ENCODE results near the gene ALDH3B1. TPM values are rescaled to one million over a fixed set of nuclear protein-coding genes. Genes with fewer than 3 reads are reported as not detected.
A peak's percentile ranks its signal among the peaks of the same experiment; 100 is the strongest.

ALDH3B1 gene
- total and polyA plus RNA-seq, 9 of the 15 experiments (the other 6 are each of a cell fraction or from before 2014, with no cell fraction given) = 0.01 to 0.35 (median 0.07) TPM; not detected in 2

DNA sequence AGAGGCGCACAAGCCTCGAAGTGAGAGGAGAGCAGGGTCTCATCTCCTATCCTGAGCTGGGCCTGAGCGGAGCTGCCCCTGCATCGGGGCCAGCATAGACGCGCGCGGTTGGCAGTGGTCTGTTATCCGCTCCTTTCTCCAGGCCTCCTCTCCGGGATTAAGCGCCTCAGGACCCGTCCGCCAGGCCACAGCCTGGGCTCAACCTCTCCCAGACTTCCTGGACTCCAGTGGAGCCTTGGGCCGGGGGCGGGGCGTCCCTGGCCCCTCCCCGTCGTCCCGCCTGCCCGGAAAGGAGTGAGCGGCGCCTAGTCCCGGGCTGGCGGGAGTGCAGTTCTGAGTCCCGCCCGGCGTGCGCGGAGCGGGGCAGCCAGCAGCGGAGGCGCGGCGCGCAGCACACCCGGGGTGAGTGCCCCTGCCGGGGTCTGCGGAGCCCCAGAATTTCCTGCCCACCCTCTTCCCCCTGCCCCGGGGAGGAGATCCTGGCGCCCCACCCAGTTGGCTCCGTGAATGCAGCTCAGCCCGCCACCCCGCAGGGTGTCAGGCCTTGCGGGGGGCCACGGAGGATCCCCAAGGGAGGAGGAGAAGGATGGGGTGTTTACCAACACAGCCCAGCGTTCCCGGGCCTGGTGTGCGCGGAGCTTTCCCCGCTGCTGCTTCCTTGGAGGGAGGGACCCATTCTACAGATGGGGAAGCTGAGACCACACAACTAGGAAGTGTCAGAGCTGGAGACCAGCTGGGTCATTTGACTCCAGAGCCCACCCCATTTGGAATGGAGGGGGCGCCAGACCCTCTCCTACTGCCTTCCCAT lies 28.8 kb downstream of the ALDH3B1 start, which contains the start of gene TCIRG1 (continued):
- TF ChIP-seq USF2 (CRISPR knock-in tag; IDR thresholded peaks at IDR 0.05) = no peak
- TF ChIP-seq MXI1 (IDR thresholded peaks at IDR 0.05; ENCODE audit: low read depth, low read length) = no peak
- TF ChIP-seq GATAD2B (IDR thresholded peaks at IDR 0.05; ENCODE audit: borderline replicate concordance) = peak; percentile 47; the same call in 1 of the 2 replicates
- TF ChIP-seq MYBL2 (IDR thresholded peaks at IDR 0.05; ENCODE audit: low read depth) = no peak
- no peak for TF ChIP-seq MYBL2 (CRISPR knock-in tag; IDR thresholded peaks at IDR 0.05; ENCODE audit: borderline replicate concordance)
- no peak for TF ChIP-seq NR3C1 (CRISPR knock-in tag; IDR thresholded peaks at IDR 0.05)
- TF ChIP-seq ZZZ3 (IDR thresholded peaks at IDR 0.05) = no peak
- no peak for TF ChIP-seq ZNF23 (CRISPR knock-in tag; IDR thresholded peaks at IDR 0.05)
- TF ChIP-seq, protein P1, sequence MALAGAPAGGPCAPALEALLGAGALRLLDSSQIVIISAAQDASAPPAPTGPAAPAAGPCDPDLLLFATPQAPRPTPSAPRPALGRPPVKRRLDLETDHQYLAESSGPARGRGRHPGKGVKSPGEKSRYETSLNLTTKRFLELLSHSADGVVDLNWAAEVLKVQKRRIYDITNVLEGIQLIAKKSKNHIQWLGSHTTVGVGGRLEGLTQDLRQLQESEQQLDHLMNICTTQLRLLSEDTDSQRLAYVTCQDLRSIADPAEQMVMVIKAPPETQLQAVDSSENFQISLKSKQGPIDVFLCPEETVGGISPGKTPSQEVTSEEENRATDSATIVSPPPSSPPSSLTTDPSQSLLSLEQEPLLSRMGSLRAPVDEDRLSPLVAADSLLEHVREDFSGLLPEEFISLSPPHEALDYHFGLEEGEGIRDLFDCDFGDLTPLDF (CRISPR knock-in tag; IDR thresholded peaks at IDR 0.05) = peak; percentile 73
- no peak for TF ChIP-seq ZKSCAN8 (CRISPR knock-in tag; IDR thresholded peaks at IDR 0.05)
- no peak for TF ChIP-seq REST (IDR thresholded peaks at IDR 0.05; ENCODE audit: borderline replicate concordance)
- TF ChIP-seq REST (CRISPR knock-in tag; IDR thresholded peaks at IDR 0.05; ENCODE audit: low read depth) = 0 out of 2 replicates have a peak, but pooled peaks have one; percentile 61
- TF ChIP-seq CEBPG (CRISPR knock-in tag; IDR thresholded peaks at IDR 0.05) = no peak
- TF ChIP-seq CEBPG (tag; conservative IDR thresholded peaks at IDR 0.05 in 1 of 2, IDR thresholded peaks at IDR 0.05 in 1 of 2) = no peak
- no peak for TF ChIP-seq ZBTB17 (CRISPR knock-in tag; IDR thresholded peaks at IDR 0.05)
- 0 out of 2 replicates have a peak, but pooled peaks have one; percentile 28 for TF ChIP-seq ZNF3 (CRISPR knock-in tag; IDR thresholded peaks at IDR 0.05)
- TF ChIP-seq ARID1B (IDR thresholded peaks at IDR 0.05) = 0 out of 2 replicates have a peak, but pooled peaks have one; percentile 6
- TF ChIP-seq ZNF431 (CRISPR knock-in tag; IDR thresholded peaks at IDR 0.05) = no peak
- TF ChIP-seq SMARCA4 (IDR thresholded peaks at IDR 0.05) = no peak
- TF ChIP-seq NCOA4 (IDR thresholded peaks at IDR 0.05; ENCODE audit: partially characterized antibody) = no peak

All from K562 (cell line).